OCI-M2 (cell line): ENCODE measurements around the gene SVOP.

Experiments
- DNase-seq: peaks from one replicate; lab custom pipeline; 2025; ENCODE audit not compliant: unreplicated experiment; lab: John Stamatoyannopoulos, UW

Gene SVOP

GRCh38 chr12:108980831-108981618 is 39.8 kb downstream of the SVOP start:
- DNase-seq, result no peak

GRCh38 chr12:108977360-108977759 is 43.5 kb downstream of the SVOP start:
- no peak for DNase-seq

- no peak for DNase-seq
These were observed 45.8 kb downstream of the SVOP start for GRCh38 chr12:108975024-108975593.

GRCh38 chr12:108973629-108974152 is 47.2 kb downstream of the SVOP start:
- no peak for DNase-seq

GRCh38 chr12:108972358-108972757 is 48.5 kb downstream of the SVOP start:
- no peak for DNase-seq

GRCh38 chr12:108969622-108970021 is 51.2 kb downstream of the SVOP start:
- no peak for DNase-seq

GRCh38 chr12:108967869-108968540 is 52.9 kb downstream of the SVOP start:
- no peak for DNase-seq

GRCh38 chr12:108966378-108967151 is 54.3 kb downstream of the SVOP start:
- no peak for DNase-seq

- no peak for DNase-seq
These were observed 55.0 kb downstream of the SVOP start for GRCh38 chr12:108965886-108966285.

GRCh38 chr12:108964371-108965352 is 56.2 kb downstream of the SVOP start:
- no peak for DNase-seq

GRCh38 chr12:108962256-108962655 is 58.6 kb downstream of the SVOP start:
- DNase-seq, result no peak

- no peak for DNase-seq
These were observed 60.9 kb downstream of the SVOP start for GRCh38 chr12:108959748-108960655.

GRCh38 chr12:108955225-108955835 is 65.5 kb downstream of the SVOP start:
- DNase-seq, result no peak

- DNase-seq, result no peak
These were observed 69.7 kb downstream of the SVOP start for GRCh38 chr12:108950991-108951739.

GRCh38 chr12:108949976-108950375 is 70.9 kb downstream of the SVOP start:
- no peak for DNase-seq

GRCh38 chr12:108948367-108948766 is 72.5 kb downstream of the SVOP start:
- DNase-seq, result no peak

GRCh38 chr12:108947097-108947496 is 73.8 kb downstream of the SVOP start:
- DNase-seq, result no peak

GRCh38 chr12:108940138-108940537 is 80.7 kb downstream of the SVOP start:
- DNase-seq, result no peak
